ENCODE measurements around the gene INTS1. TPM values are rescaled to one million over a fixed set of nuclear protein-coding genes. Genes with fewer than 3 reads are reported as not detected.
A peak's percentile ranks its signal among the peaks of the same experiment; 100 is the strongest.

INTS1 gene
- total and polyA plus RNA-seq, 2 of the 4 experiments (the other 2 are of a cell fraction), result 9.3 to 40.1 TPM

DNA sequence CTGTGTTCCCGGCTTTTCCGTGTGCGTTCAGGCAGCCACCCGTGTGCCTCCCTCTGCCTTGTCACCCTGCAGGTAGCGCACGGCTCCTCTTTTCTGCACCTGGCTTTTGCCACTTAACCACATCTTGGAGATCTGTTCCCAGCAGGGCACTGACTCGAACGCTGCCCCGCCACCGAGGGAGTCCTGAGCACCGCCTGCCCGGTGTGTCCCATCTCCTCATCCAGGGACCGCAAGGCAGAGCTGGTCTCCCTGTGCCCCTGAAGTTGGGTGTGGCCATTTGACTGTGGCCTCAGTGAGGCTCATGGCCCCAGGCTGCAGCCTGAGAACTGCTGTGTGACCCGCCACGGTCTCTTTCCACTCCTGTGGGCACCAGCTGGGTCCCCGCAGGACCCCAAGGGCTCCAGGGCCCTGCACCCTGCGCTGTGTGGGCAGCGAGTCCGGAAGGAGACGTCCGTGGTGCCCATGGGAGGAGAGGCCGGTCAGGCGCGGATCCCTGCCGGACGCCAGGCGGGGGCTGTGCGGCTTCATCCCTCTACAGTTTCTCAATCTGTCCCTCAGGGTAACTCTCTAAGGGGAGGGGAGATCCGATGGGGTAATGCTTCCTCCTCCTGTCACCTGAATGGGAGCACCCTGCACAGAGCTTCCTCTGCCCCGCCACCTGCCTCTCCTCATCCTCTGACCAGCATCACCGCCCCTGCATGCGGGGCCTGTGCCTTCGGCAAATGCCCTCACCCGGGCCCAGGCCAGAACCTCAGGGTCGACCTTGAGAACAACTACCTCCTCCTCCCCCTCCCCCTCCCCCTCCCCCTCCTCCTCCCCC, 1.8 kb upstream of the INTS1 start:
- Histone ChIP-seq H3K9ac (ENCODE audit: low read depth, low read length) (no peak overlapping the region), H3K9me1 (ENCODE audit: insufficient read depth, low read length) (0 out of 2 replicates have a peak, but pooled peaks cover 3% of the 10 kb centered on the region), H3K14ac (replicated peaks; ENCODE audit: low read depth, low read length) (no peak overlapping the region), H3K4me3 (ENCODE audit: insufficient read depth, low read depth, low read length) (no peak overlapping the region), H4K8ac (ENCODE audit: low read depth in 2 of 2, low read length in 2 of 2) (no peak overlapping the region), H3K23ac (ENCODE audit: low read depth, low read length) (no peak overlapping the region), H4K5ac (ENCODE audit: low read depth, low read length) (no peak overlapping the region), H3K36me3 (ENCODE audit: control insufficient read depth, insufficient read depth, low read length) (peaks cover 16% of the 10 kb centered on the region), H3K4ac (ENCODE audit: low read depth, low read length) (no peak overlapping the region), H2BK20ac (ENCODE audit: low read depth, low read length) (no peak overlapping the region), H3K79me1 (ENCODE audit: low read depth in 1 of 2, low read length in 2 of 2) (peaks cover 16 to 37% of the 10 kb centered on the region in 2 experiments), H3K4me1 (ENCODE audit: control insufficient read depth, insufficient read depth, low read length) (peaks cover 5% of the 10 kb centered on the region), H3K27ac (ENCODE audit: insufficient read depth, low read length) (no peak overlapping the region), H3K18ac (ENCODE audit: low read depth, low read length) (no peak overlapping the region), H2BK15ac (ENCODE audit: low read depth, low read length) (no peak overlapping the region), H3K56ac (ENCODE audit: extremely low read depth, insufficient read depth, low read length) (no peak overlapping the region), H2BK5ac (ENCODE audit: low read depth, low read length, poor library complexity, severe bottlenecking) (no peak overlapping the region), H2BK120ac (ENCODE audit: low read depth, low read length) (no peak overlapping the region), H2AK9ac (replicated peaks; ENCODE audit: low read depth, low read length, poor library complexity) (peak overlapping the region; percentile 78), H3K27me3 (ENCODE audit: control insufficient read depth, insufficient read depth, low read length) (no peaks in the 10 kb centered on the region), H4K91ac (ENCODE audit: insufficient read depth, low read depth, low read length) (no peak overlapping the region), H2AK5ac (ENCODE audit: low read depth, low read length) (peak overlapping the region; percentile 73; the same call in 1 of the 2 replicates), H4K20me1 (ENCODE audit: insufficient read depth, low read length) (peaks cover 14% of the 10 kb centered on the region), H3K9me3 (ENCODE audit: control insufficient read depth, insufficient read depth, low read length) (no peaks in the 10 kb centered on the region), H2AFZ (replicated peaks; ENCODE audit: low read length, poor library complexity) (no peak overlapping the region), H3K4me2 (ENCODE audit: low read depth, low read length) (no peak overlapping the region)
- DNase-seq (no peak), ATAC-seq (ENCODE audit: low read depth) (no peak)
- BruUV-seq (replicated peaks), result no TSS peak
- WGBS, 2 experiments (ENCODE audit: extremely low coverage in 2 of 2, insufficient read length in 1 of 2), result 96% methylated on average over 9 of the region's 35 CpGs; no CpG with 5 or more reads in 1 of the 2 experiments
- intact Hi-C loops (cut with micrococcal nuclease), result no loop called here
- POLR2A ChIA-PET (ENCODE audit: unreplicated experiment), result no interaction called here
- dilution Hi-C loops (cut with HindIII; ENCODE audit: low sequenced_read_pairs, unreplicated experiment), result no loop called here
- in situ Hi-C loops (cut with MboI; ENCODE audit: low sequenced_read_pairs), result no loop called here
- CTCF ChIA-PET, result no interaction called here
- TF ChIP-seq MAZ (IDR thresholded peaks at IDR 0.05; ENCODE audit: borderline replicate concordance, low read depth, low read length) (no peak), RFX5 (IDR thresholded peaks at IDR 0.05; ENCODE audit: low read depth, low read length) (no peak), RCOR1 (IDR thresholded peaks at IDR 0.05; ENCODE audit: insufficient replicate concordance, low read length) (no peak), MAFK (IDR thresholded peaks at IDR 0.05; ENCODE audit: low read depth, low read length) (no peak), SMC3 (IDR thresholded peaks at IDR 0.05; ENCODE audit: low read depth, low read length) (no peak), RAD21 (IDR thresholded peaks at IDR 0.05; ENCODE audit: low read length) (no peak), FOS (IDR thresholded peaks at IDR 0.05; ENCODE audit: low read depth, low read length) (no peak), CEBPB (IDR thresholded peaks at IDR 0.05; ENCODE audit: low read depth, low read length) (no peak), NFE2L2 (IDR thresholded peaks at IDR 0.05; ENCODE audit: low read depth, low read length) (no peak), CHD1 (IDR thresholded peaks at IDR 0.05; ENCODE audit: low read depth, low read length) (no peak), MXI1 (IDR thresholded peaks at IDR 0.05; ENCODE audit: borderline replicate concordance, low read depth, low read length) (no peak), BHLHE40 (IDR thresholded peaks at IDR 0.05; ENCODE audit: low read depth, low read length) (no peak)
- TF ChIP-seq, protein P1, sequence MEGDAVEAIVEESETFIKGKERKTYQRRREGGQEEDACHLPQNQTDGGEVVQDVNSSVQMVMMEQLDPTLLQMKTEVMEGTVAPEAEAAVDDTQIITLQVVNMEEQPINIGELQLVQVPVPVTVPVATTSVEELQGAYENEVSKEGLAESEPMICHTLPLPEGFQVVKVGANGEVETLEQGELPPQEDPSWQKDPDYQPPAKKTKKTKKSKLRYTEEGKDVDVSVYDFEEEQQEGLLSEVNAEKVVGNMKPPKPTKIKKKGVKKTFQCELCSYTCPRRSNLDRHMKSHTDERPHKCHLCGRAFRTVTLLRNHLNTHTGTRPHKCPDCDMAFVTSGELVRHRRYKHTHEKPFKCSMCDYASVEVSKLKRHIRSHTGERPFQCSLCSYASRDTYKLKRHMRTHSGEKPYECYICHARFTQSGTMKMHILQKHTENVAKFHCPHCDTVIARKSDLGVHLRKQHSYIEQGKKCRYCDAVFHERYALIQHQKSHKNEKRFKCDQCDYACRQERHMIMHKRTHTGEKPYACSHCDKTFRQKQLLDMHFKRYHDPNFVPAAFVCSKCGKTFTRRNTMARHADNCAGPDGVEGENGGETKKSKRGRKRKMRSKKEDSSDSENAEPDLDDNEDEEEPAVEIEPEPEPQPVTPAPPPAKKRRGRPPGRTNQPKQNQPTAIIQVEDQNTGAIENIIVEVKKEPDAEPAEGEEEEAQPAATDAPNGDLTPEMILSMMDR (conservative IDR thresholded peaks at IDR 0.05; ENCODE audit: low read depth, low read length), result no peak
- TF ChIP-seq, protein P2, sequence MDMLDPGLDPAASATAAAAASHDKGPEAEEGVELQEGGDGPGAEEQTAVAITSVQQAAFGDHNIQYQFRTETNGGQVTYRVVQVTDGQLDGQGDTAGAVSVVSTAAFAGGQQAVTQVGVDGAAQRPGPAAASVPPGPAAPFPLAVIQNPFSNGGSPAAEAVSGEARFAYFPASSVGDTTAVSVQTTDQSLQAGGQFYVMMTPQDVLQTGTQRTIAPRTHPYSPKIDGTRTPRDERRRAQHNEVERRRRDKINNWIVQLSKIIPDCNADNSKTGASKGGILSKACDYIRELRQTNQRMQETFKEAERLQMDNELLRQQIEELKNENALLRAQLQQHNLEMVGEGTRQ (IDR thresholded peaks at IDR 0.05; ENCODE audit: low read depth, low read length), result no peak
- TF ChIP-seq, protein P3, sequence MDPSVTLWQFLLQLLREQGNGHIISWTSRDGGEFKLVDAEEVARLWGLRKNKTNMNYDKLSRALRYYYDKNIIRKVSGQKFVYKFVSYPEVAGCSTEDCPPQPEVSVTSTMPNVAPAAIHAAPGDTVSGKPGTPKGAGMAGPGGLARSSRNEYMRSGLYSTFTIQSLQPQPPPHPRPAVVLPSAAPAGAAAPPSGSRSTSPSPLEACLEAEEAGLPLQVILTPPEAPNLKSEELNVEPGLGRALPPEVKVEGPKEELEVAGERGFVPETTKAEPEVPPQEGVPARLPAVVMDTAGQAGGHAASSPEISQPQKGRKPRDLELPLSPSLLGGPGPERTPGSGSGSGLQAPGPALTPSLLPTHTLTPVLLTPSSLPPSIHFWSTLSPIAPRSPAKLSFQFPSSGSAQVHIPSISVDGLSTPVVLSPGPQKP (IDR thresholded peaks at IDR 0.05; ENCODE audit: borderline replicate concordance, low read depth, low read length), result no peak

Measured in IMR-90 (cell line).